ENCODE data around the gene VIPR2.
"Not testable (repeated sequence)": the region's sequence is repeated elsewhere in the genome, so short reads cannot be mapped to it uniquely, and the experiment has no call there.

Gene VIPR2

DNA sequence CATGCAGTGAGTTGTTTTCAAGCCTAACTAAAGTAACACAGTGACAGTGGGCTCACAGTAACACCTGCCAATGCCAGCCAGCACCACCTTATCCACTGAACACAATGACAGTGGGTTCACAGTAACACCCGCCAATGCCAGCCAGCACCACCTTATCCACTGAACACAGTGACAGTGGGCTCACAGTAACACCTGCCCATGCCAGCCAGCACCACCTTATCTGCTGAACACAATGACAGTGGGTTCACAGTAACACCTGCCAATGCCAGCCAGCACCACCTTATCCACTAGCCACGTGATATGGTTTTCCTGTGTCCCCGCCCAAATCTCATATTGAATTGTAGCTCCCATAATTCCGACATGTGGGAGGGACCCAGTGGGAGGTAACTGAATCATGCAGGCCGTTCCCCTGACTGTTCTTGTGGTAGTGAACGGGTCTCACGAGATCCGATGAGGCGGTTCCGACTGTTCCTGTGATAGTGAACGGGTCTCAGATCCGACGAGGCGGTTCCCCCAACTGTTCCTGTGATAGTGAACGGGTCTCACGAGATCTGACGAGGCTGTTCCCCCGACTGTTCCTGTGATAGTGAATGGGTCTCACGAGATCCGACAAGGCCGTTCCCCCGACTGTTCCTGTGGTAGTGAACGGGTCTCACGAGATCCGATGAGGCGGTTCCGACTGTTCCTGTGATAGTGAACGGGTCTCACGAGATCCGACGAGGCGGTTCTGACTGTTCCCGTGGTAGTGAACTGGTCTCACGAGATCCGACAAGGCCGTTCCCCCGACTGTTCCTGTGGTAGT is 44.2 kb downstream of the VIPR2 start:
- not testable (repeated sequence) for DNase-seq (ENCODE audit: low spot score in 2 of 2); H3K27me3 Mint-ChIP-seq; H3K9me3 Mint-ChIP-seq; H3K4me3 Mint-ChIP-seq; ATAC-seq (replicated peaks; ENCODE audit: extremely low read depth, poor library complexity, severe bottlenecking); H3K4me1 Mint-ChIP-seq; H3K36me3 Mint-ChIP-seq (ENCODE audit: insufficient read depth); H3K27ac Mint-ChIP-seq (ENCODE audit: low read depth)

DNA sequence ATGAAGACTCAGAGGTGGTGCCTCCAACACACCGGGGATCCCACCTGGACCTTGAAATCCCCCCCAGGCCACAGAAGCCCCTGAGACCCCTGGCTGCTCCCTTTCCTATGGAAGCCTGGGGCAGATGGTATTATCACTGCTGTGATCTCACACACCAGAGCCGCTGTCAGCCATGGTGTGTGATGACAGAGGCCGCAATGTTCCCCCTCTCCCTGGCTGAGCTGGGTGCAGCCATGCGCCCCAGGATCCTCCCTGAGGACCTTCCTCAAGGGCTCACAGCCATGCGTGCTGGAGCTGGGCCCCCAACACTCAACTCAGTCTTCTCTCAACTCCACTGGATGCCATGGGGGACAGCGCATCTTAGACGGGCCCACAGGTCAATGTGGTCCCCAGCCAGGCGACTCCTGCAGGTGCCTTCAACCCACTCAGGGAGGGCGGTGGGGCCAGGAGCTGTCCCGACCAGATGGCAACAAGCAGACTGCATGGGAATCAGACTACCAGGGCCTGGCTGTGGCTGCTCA is 44.9 kb downstream of the VIPR2 start:
- Mint-ChIP-seq H3K4me1 (no peaks in the 10 kb centered on the region), H3K27ac (ENCODE audit: low read depth) (no peak overlapping the region), H3K27me3 (no peaks in the 10 kb centered on the region), H3K36me3 (ENCODE audit: insufficient read depth) (peaks cover 6% of the 10 kb centered on the region), H3K4me3 (no peak overlapping the region), H3K9me3 (no peaks in the 10 kb centered on the region)
- no peak for ATAC-seq (replicated peaks; ENCODE audit: extremely low read depth, poor library complexity, severe bottlenecking)
- DNase-seq (ENCODE audit: low spot score in 2 of 2): no peak

DNA sequence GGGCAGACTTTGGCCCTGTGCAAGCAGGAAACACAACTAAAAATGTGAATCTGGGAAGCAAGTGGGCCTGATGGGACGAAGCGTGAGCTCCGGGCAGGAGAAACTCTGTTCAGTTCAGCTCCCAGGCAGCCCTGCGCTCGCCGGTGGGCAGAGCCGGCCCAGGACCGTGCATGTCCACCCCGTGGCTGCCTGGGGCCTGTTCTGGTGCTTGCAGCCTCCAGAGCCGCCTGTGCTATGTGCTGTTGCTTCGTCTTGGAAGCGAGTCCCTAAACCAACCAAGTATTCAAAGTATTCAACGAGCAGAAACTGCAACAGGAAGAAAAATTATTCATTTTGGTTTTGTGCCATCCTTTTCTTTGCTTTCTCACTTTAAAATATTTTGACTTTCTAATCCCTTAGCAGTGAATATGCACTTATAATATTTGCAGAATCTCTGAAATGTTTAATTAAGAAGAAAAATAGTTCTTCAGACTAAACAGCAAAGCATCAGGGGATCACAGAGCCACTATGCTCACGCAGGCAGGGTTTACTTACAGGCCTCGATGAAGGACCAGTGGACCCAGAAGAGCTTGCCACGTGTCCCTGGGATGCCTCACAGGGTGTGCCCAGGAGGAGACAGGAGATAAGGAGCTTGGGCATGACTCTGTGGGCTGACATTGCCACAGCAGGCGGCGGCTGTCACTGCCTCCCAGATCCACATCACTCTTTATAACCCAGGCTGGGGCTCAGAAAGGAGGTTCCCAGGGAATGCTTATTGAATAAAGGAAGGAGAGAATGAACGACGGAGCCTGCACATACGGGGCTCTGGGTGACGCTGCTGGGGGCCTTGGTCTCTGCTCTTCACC is 45.6 kb downstream of the VIPR2 start:
- H3K27ac Mint-ChIP-seq (ENCODE audit: low read depth): no peak overlapping the region
- H3K27me3 Mint-ChIP-seq: no peaks in the 10 kb centered on the region
- no peak overlapping the region for H3K4me3 Mint-ChIP-seq
- no peaks in the 10 kb centered on the region for H3K4me1 Mint-ChIP-seq
- no peaks in the 10 kb centered on the region for H3K9me3 Mint-ChIP-seq
- DNase-seq (ENCODE audit: low spot score in 2 of 2) (no peak), ATAC-seq (replicated peaks; ENCODE audit: extremely low read depth, poor library complexity, severe bottlenecking) (no peak)
- peaks cover 6% of the 10 kb centered on the region for H3K36me3 Mint-ChIP-seq (ENCODE audit: insufficient read depth)

DNA sequence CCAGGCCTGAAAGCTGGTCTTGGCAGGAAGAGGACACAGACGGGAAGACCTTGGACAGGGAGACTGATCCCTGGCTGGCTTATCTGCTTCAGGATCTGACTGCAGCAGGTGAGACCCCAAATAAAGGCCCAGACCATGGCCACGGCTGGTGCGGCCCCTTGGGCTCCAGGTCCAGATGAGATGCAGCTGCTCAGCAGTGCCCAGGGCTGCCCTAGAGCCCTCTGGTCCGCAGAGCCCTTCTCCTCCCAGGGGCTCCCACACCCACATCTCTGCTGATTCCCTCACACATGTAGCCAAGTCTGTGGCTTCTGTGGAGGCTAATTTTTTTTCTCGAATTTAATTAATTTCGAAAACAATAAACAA is 46.3 kb downstream of the VIPR2 start:
- Mint-ChIP-seq H3K27ac (ENCODE audit: low read depth) (no peak overlapping the region), H3K4me3 (no peak overlapping the region), H3K9me3 (no peaks in the 10 kb centered on the region), H3K36me3 (ENCODE audit: insufficient read depth) (peaks cover 6% of the 10 kb centered on the region), H3K27me3 (no peaks in the 10 kb centered on the region), H3K4me1 (no peaks in the 10 kb centered on the region)
- DNase-seq (ENCODE audit: low spot score in 2 of 2) (no peak), ATAC-seq (replicated peaks; ENCODE audit: extremely low read depth, poor library complexity, severe bottlenecking) (no peak)

DNA sequence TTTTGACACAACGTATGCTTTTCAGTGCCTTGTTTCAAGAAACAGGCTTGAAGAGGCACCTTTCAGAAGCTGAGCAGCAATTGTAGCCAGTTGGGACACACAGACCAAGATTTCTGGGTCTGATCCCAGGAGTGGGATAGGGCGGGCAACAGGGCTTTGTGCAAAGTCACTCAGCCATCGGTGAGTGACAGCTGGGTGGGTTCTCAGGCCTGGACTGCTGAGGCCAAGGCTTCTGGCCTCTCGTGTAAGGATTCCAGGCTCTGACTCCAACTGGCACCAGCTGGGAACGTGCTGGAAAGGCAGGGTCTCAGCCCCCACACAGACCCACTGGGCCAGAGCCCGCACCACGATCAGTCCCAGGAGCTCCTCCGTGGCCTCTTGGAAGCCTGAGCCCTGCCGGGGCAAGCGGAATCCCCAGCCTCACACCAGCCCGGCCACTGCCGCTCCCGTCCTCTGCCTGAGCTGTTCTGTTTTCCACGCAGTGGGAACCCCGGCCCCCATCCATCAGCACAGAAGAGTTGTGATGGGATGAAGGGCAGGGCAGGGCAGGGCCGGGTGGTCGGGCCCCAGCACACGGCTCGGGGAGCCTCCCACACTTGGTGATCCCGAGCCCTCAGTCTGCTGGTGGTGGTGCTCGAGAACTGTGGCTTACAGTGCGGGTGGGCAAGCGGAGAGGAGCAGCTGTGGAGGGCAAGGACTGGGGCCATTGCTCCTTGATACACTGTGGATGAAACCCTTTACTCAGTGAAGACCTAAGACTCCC is 46.8 kb downstream of the VIPR2 start:
- ATAC-seq (replicated peaks; ENCODE audit: extremely low read depth, poor library complexity, severe bottlenecking) (no peak), DNase-seq (ENCODE audit: low spot score in 2 of 2) (no peak)
- no peaks in the 10 kb centered on the region for H3K27me3 Mint-ChIP-seq
- no peaks in the 10 kb centered on the region for H3K4me1 Mint-ChIP-seq
- no peak overlapping the region for H3K4me3 Mint-ChIP-seq
- H3K27ac Mint-ChIP-seq (ENCODE audit: low read depth): no peak overlapping the region
- peaks cover 6% of the 10 kb centered on the region for H3K36me3 Mint-ChIP-seq (ENCODE audit: insufficient read depth)
- H3K9me3 Mint-ChIP-seq: no peaks in the 10 kb centered on the region

DNA sequence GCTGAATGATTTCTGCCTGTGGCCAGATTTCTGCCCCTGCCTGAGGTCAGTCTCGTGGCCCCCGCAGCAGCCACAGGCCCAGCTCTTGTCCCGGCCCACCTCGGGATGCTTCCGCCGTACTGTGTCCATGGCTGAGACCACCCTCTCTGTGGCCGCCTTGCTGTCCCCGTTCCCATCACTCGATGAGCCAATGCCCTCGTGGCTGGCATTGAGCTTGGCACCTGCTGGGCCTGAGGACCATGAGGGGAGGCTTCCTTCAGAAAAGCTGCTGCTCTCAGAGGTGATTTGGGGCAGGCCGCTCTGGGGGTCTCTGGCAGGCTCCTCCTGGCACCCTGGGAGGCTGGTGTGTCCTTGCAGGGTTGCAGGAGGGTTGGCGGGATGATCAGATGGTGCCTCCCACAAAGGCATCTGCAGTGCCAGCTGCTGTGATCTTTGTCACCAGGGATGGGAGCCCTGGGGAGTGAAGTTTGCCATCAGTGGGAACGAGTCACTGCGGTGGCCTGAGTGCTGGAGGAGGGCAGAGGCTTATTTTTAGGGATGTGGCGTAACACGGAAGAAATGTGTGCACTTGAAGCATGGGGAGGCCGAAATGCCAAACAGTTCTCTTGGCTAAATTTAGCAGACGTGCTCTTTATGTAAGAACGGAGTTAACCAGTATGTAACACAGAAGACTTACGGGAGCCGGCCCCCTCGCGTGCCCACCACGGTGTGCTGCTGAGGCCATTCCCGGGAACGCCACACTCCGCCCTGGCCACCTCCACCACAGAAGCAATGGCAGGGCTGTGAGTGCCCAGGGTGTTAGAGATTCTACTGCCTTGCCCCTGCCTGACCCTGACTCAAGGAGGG is 47.7 kb downstream of the VIPR2 start:
- H3K27me3 Mint-ChIP-seq: no peaks in the 10 kb centered on the region
- no peaks in the 10 kb centered on the region for H3K4me1 Mint-ChIP-seq
- ATAC-seq (replicated peaks; ENCODE audit: extremely low read depth, poor library complexity, severe bottlenecking) (no peak), DNase-seq (ENCODE audit: low spot score in 2 of 2) (no peak)
- no peak overlapping the region for H3K4me3 Mint-ChIP-seq
- no peak overlapping the region for H3K27ac Mint-ChIP-seq (ENCODE audit: low read depth)
- no peaks in the 10 kb centered on the region for H3K9me3 Mint-ChIP-seq
- peaks cover 6% of the 10 kb centered on the region for H3K36me3 Mint-ChIP-seq (ENCODE audit: insufficient read depth)

DNA sequence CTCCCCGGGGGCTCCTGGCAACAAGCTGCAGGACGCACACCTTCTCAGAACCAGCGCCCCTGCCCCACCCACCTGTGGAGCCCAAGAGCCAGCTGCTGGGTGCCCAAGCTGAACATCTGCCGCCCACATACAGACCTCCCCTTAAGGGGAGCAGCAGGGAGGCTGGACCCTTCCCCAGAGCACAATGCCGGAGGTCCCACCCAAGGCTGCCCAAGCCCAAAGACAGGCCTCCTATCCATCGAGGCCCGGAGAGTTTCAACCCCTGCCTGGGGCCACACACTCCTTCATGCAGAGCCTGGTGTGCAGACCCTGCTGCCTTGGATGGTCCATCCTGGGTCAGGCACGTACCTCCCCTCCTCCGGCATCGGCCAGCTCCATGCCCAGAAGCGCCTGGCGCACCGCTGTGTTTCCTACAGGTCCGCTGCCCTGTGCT is 48.7 kb downstream of the VIPR2 start:
- peaks cover 3% of the 10 kb centered on the region for H3K36me3 Mint-ChIP-seq (ENCODE audit: insufficient read depth)
- ATAC-seq (replicated peaks; ENCODE audit: extremely low read depth, poor library complexity, severe bottlenecking) (no peak), DNase-seq (ENCODE audit: low spot score in 2 of 2) (no peak)
- no peaks in the 10 kb centered on the region for H3K4me1 Mint-ChIP-seq
- H3K27me3 Mint-ChIP-seq: no peaks in the 10 kb centered on the region
- H3K4me3 Mint-ChIP-seq: no peak overlapping the region
- no peaks in the 10 kb centered on the region for H3K9me3 Mint-ChIP-seq
- no peak overlapping the region for H3K27ac Mint-ChIP-seq (ENCODE audit: low read depth)

DNA sequence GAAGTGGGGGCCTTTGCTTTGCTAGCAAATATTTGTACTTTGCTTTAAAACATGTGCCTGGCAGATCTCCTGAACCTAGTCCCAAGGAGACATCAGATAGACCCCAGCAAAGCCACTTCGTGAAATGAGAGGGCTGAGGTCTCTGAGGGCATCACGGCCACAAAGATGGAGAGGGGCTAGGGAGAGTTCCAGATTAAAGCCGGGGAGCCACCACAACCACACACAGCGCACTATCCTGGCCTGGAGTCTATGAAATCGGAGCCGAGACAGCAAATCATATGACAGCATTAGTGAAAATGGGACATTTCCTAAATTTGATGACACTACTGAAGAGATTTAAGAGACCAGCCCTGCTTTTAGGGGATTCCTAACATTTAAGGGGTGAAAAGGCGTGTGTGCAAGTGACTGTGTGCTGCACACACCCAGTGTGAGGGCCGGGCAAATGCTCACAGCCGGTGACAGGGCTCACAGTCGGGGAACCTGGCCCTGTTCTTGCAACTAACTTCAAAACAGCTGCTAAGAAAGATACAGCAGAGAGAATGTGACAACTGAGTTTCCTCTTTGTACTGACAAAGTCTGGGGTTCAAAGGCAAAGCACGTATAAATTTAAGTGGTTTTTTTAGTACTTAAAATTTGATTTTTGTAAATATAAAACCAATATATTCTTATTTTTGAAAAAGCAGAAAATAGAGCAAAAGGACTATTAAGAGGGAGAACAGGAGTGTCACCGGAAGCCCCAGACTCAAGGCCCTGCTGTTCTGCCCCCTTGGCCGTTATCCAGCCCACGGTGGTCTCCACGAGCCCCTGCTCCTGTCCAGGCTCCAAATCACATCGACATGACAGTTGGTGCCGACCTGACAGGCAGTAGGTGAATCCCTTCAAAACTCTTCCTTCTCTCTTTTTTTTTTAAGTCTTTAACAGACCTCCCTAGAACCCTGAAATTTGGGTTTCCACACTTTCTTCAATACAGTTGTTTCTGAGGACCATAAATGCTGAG is 49.5 kb downstream of the VIPR2 start:
- Mint-ChIP-seq H3K27me3 (no peaks in the 10 kb centered on the region), H3K36me3 (ENCODE audit: insufficient read depth) (no peaks in the 10 kb centered on the region), H3K27ac (ENCODE audit: low read depth) (no peak overlapping the region), H3K9me3 (no peaks in the 10 kb centered on the region), H3K4me1 (no peaks in the 10 kb centered on the region), H3K4me3 (no peak overlapping the region)
- no peak for DNase-seq (ENCODE audit: low spot score in 2 of 2)
- no peak for ATAC-seq (replicated peaks; ENCODE audit: extremely low read depth, poor library complexity, severe bottlenecking)

DNA sequence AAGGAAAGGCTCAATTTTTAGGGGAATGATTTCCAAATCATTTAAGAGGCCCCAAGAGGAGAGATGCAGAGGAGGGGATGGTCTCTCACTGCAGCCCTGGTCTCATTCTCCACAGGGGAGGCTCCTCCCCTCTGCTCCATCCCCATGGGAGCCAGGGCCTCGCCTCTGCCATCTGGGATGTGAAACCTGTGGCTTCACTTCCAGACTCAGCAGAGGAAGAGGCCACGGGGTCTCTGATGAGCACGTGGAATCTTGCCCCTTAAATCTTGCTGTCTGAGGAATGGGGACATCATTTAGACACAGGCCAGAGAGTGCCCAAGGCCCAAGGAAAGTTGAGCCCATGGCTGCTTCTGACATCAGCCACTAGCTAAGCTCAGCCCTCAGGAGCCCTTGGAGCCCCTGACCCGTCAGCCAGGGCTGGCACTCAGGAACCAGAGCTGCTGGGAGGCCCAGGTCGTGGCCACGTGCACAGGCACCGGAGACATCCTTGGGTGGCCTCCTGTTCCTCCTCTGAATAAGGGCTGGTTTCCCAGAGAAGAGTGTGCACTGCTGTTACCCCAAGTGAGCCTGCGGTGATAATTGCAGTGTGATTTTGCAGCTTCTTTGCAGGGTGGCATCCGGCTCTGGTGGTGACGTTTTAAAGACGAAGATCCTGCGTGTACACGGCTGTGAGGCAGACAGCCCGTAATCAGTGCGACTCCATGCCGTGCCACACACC is 50.5 kb downstream of the VIPR2 start:
- H3K27ac Mint-ChIP-seq (ENCODE audit: low read depth): no peak overlapping the region
- H3K36me3 Mint-ChIP-seq (ENCODE audit: insufficient read depth): no peaks in the 10 kb centered on the region
- DNase-seq (ENCODE audit: low spot score in 2 of 2) (no peak), ATAC-seq (replicated peaks; ENCODE audit: extremely low read depth, poor library complexity, severe bottlenecking) (no peak)
- no peaks in the 10 kb centered on the region for H3K9me3 Mint-ChIP-seq
- H3K4me3 Mint-ChIP-seq: no peak overlapping the region
- no peaks in the 10 kb centered on the region for H3K4me1 Mint-ChIP-seq
- H3K27me3 Mint-ChIP-seq: no peaks in the 10 kb centered on the region

DNA sequence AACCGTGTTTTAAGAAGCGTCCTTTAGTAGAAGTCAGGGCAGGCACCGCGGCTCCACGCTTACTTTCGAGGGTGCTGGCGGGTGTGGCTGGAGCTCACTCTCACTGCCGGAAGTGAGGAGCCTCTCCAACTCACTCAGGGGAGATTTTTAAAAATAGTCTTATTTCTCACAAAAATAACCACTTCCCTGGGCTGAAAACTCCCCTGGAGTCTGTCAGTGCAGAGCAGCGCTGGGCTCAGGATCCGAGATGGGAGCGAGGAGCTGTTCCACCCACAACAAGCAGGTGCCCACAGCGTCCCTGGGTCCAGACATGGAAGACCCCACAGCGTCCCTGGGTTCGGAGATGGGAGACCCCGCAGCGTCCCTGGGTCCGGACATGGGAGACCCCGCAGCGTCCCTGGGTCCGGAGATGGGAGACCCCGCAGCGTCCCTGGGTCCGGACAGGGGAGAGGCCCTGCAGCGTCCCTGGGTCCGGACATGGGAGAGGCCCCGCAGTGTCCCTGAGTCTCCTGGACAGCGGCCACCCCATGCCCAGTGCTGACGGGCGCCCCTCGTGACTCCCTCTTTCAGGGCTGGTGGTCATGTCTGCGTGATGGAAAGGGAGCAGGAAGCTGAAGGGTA is 51.2 kb downstream of the VIPR2 start:
- Mint-ChIP-seq H3K36me3 (ENCODE audit: insufficient read depth) (no peaks in the 10 kb centered on the region), H3K27ac (ENCODE audit: low read depth) (no peak overlapping the region), H3K9me3 (no peaks in the 10 kb centered on the region), H3K27me3 (no peaks in the 10 kb centered on the region), H3K4me3 (no peak overlapping the region), H3K4me1 (no peaks in the 10 kb centered on the region)
- DNase-seq (ENCODE audit: low spot score in 2 of 2) (no peak), ATAC-seq (replicated peaks; ENCODE audit: extremely low read depth, poor library complexity, severe bottlenecking) (no peak)

Measured in central memory CD8-positive, alpha-beta T cell (primary cell).